ENCODE results near the gene GPR146. TPM values are rescaled to one million over a fixed set of nuclear protein-coding genes. Genes with fewer than 3 reads are reported as not detected.

The GPR146 gene
- total and polyA plus RNA-seq, 2 of the 13 experiments (the other 11 are each of a cell fraction or from before 2014, with no cell fraction given): 2.0 to 15.9 TPM

- no peaks in the 10 kb centered on the region for H3K27me3 ChIP-seq (ENCODE audit: control insufficient read depth in 1 of 2, insufficient read depth in 2 of 2, low read length in 2 of 2)
- H3K4me2 ChIP-seq (ENCODE audit: low read depth, low read length): no peak overlapping the region
- DNase-seq (ENCODE audit: low spot score) (no peak), ATAC-seq (no peak), FAIRE-seq (no peak)
- H2AFZ ChIP-seq (ENCODE audit: low read length): no peak overlapping the region
- no peaks in the 10 kb centered on the region for H3K9me3 ChIP-seq (ENCODE audit: low read length)
- TF ChIP-seq ATF2 (CRISPR knock-in tag; IDR thresholded peaks at IDR 0.05): no peak
- no peak for TF ChIP-seq DNMT1 (CRISPR knock-in tag; IDR thresholded peaks at IDR 0.05)
- 0 out of 2 replicates have a peak, but pooled peaks have one; percentile 33 for TF ChIP-seq ZBTB38 (CRISPR knock-in tag; IDR thresholded peaks at IDR 0.05)
- TF ChIP-seq FOXK2 (IDR thresholded peaks at IDR 0.05): no peak
- TF ChIP-seq FLYWCH1 (CRISPR knock-in tag; IDR thresholded peaks at IDR 0.05): no peak
- no peak for TF ChIP-seq MIXL1 (CRISPR knock-in tag; IDR thresholded peaks at IDR 0.05)
- no peak overlapping the region for H3K4me3 ChIP-seq (replicated peaks in 1 of 3; ENCODE audit: insufficient read depth in 1 of 3, low read depth in 2 of 3, low read length in 3 of 3)
- no peaks in the 10 kb centered on the region for H4K20me1 ChIP-seq (ENCODE audit: insufficient read depth, low read length)
- no TSS peak for BruUV-seq (replicated peaks)
- H3K79me2 ChIP-seq (ENCODE audit: insufficient read depth, low read length): no peaks in the 10 kb centered on the region
- intact Hi-C loops (cut with micrococcal nuclease; ENCODE audit: unreplicated experiment): no loop called here
- ChIA-PET POLR2A (no interaction called here), CTCF (ENCODE audit: low intra/inter-chr PET ratio, low total read pairs) (no interaction called here)
- H3K9ac ChIP-seq (ENCODE audit: insufficient read depth, low read depth, low read length): no peak overlapping the region
- WGBS (ENCODE audit: low lambda C conversion rate): 92% methylated on average over 24 of the region's 30 CpGs
- peaks cover 24% of the 10 kb centered on the region for H3K4me1 ChIP-seq (ENCODE audit: insufficient read depth, low read length)
- H3K36me3 ChIP-seq (replicated peaks in 1 of 2; ENCODE audit: control insufficient read depth in 1 of 2, insufficient read depth in 2 of 2, low read length in 2 of 2): no peaks in the 10 kb centered on the region
- in situ Hi-C loops (cut with HindIII; ENCODE audit: extremely low pct_ligation_motif_present, low pct_unique_long_range_greater_than_20kb): no loop called here
- H3K27ac ChIP-seq (ENCODE audit: extremely low read length, insufficient read depth, low read length): no peak overlapping the region
These were observed 30.5 kb downstream of the GPR146 start for GRCh38 chr7:1074593-1075431.

All from HepG2 (cell line).